Measurements from ENCODE around the gene KRTAP4-9.
"Not testable (repeated sequence)": the region's sequence is repeated elsewhere in the genome, so short reads cannot be mapped to it uniquely, and the experiment has no call there.

The KRTAP4-9 gene

GRCh38 chr17:41098481-41098880 is 6.7 kb upstream of the KRTAP4-9 start:
- DNase-seq = no peak

- DNase-seq = not testable (repeated sequence)
These were observed 5.3 kb upstream of the KRTAP4-9 start for GRCh38 chr17:41099682-41100480.

- no peak for DNase-seq
These were observed 3.5 kb upstream of the KRTAP4-9 start, which contains the start of gene KRTAP4-16 for GRCh38 chr17:41101586-41102259. TSS of gene KRTAP4-16 (minus strand) at chr17:41102209. CDS start at chr17:41102209, 0 bp downstream.

GRCh38 chr17:41103896-41104295 is 1.3 kb upstream of the KRTAP4-9 start:
- no peak for DNase-seq

GRCh38 chr17:41104386-41105038 is 677 bp upstream of the KRTAP4-9 start:
- not testable (repeated sequence) for DNase-seq

- no peak for DNase-seq
These were observed 2.8 kb downstream of the KRTAP4-9 start for GRCh38 chr17:41107941-41108450.

- DNase-seq = not testable (repeated sequence)
These were observed 3.7 kb downstream of the KRTAP4-9 start for GRCh38 chr17:41108728-41109386.

GRCh38 chr17:41111151-41111885 is 6.1 kb downstream of the KRTAP4-9 start:
- no peak for DNase-seq

- DNase-seq = no peak
These were observed 11.1 kb downstream of the KRTAP4-9 start for GRCh38 chr17:41116297-41116696.

GRCh38 chr17:41117846-41118386 is 12.7 kb downstream of the KRTAP4-9 start, which contains the start of gene KRTAP4-11:
TSS of gene KRTAP4-11 (minus strand) at chr17:41118373. CDS start at chr17:41118315, 58 bp downstream.
- DNase-seq = not testable (repeated sequence)

GRCh38 chr17:41118721-41119120 is 13.5 kb downstream of the KRTAP4-9 start:
- no peak for DNase-seq

GRCh38 chr17:41119696-41120690 is 14.8 kb downstream of the KRTAP4-9 start:
- DNase-seq = not testable (repeated sequence)

GRCh38 chr17:41121742-41122141 is 16.6 kb downstream of the KRTAP4-9 start:
- DNase-seq = no peak

GRCh38 chr17:41123292-41123990 is 18.3 kb downstream of the KRTAP4-9 start:
- not testable (repeated sequence) for DNase-seq

GRCh38 chr17:41123991-41124371 is 18.8 kb downstream of the KRTAP4-9 start, which contains the start of gene KRTAP4-12:
TSS of gene KRTAP4-12 (minus strand) at chr17:41124182. CDS start at chr17:41124122, 60 bp downstream.
- DNase-seq = not testable (repeated sequence)

- no peak for DNase-seq
These were observed 19.9 kb downstream of the KRTAP4-9 start for GRCh38 chr17:41125064-41125463.

GRCh38 chr17:41126412-41126811 is 21.2 kb downstream of the KRTAP4-9 start:
- no peak for DNase-seq

- no peak for DNase-seq
These were observed 22.2 kb downstream of the KRTAP4-9 start for GRCh38 chr17:41127371-41127770.

- no peak for DNase-seq
These were observed 26.8 kb downstream of the KRTAP4-9 start for GRCh38 chr17:41131979-41132378.
